HepG2 (cell line): Measurements from ENCODE around the gene PHF19. TPM values are rescaled to one million over a fixed set of nuclear protein-coding genes. Genes with fewer than 3 reads are reported as not detected.

ENCODE experiments used
- ATAC-seq: fragments of 200-7000 bp; cut with Tn5 transposase; 3 replicates; pipeline ENCODE4 v1.9.1; 2020; ENCODE audit warnings: mild to moderate bottlenecking, moderate library complexity
- BruUV-seq: library from RNA; stranded (reverse); fragments of 400-500 nt; replicated peaks from 2 replicates; lab custom pipeline; 2021; lab: Mats Ljungman, UMichigan
- CTCF ChIA-PET: fragments of 300-600 bp; formaldehyde crosslinking; extraction: SDS; loops from one replicate; lab custom pipeline; 2021; ENCODE audit warnings: low total read pairs, inconsistent platforms, low intra/inter-chr PET ratio; lab: Yijun Ruan, JAX
- POLR2A ChIA-PET: fragments of 350-600 bp; sonication (Branson Sonifier 250); formaldehyde crosslinking; loops from one replicate; lab custom pipeline; 2020; ENCODE audit warnings: antibody characterized with exemption, inconsistent platforms; lab: Yijun Ruan, JAX
- DNase-seq: peaks from one replicate; pipeline ENCODE4 v3.0.0-alpha.2; 2015; ENCODE audit warnings: low spot score
- FAIRE-seq: peaks from 3 replicates; lab custom pipeline; 2011; peaks lifted over from hg19 to GRCh38; lab: Jason Lieb, UNC
- H2AFZ ChIP-seq: one replicate; pipeline ENCODE4 v1.6.1; 2011; ENCODE audit warnings: low read length, inconsistent platforms
- H3K27ac ChIP-seq: fragments of 300-600 bp; 3 replicates; pipeline ENCODE4 v1.8.0; 2011; ENCODE audit warnings: mixed run types, mild to moderate bottlenecking, mixed read lengths, low read length, inconsistent platforms; ENCODE audit not compliant: insufficient read depth; ENCODE audit errors: extremely low read length
- H3K27me3 ChIP-seq, 2 experiments: fragments of 200-600 bp in 1 of 2; 2 replicates in 1 of 2; 3 replicates in 1 of 2; pipeline versions ENCODE4 v1.6.0 to v1.8.0; 2011; ENCODE audit warnings: low read length in 2 of 2, mild to moderate bottlenecking in 2 of 2, moderate library complexity in 2 of 2, inconsistent platforms in 1 of 2; ENCODE audit not compliant: insufficient read depth in 2 of 2, control insufficient read depth in 1 of 2
- H3K36me3 ChIP-seq, 2 experiments: fragments of 200-600 bp in 1 of 2; replicated peaks in 1 of 2; 2 replicates in 1 of 2; 3 replicates in 1 of 2; pipeline versions ENCODE4 v1.5.1 to v1.8.0; 2011; ENCODE audit warnings: low read length in 2 of 2, inconsistent platforms in 1 of 2; ENCODE audit not compliant: insufficient read depth in 2 of 2, control insufficient read depth in 1 of 2
- H3K4me1 ChIP-seq: 2 replicates; pipeline ENCODE4 v1.5.1; 2012; ENCODE audit warnings: low read length, inconsistent platforms; ENCODE audit not compliant: insufficient read depth
- H3K4me2 ChIP-seq: 2 replicates; pipeline ENCODE4 v1.6.0; 2011; ENCODE audit warnings: low read depth, low read length, inconsistent platforms
- H3K4me3 ChIP-seq, 3 experiments: fragments of 200-600 bp in 1 of 3; sonication (generic), shearing (Covaris generic) in 1 of 3; replicated peaks in 1 of 3; 2 replicates each; pipeline ENCODE4 v1.5.1; 2011 to 2016; ENCODE audit warnings: low read length in 3 of 3, inconsistent platforms in 2 of 3, low read depth in 2 of 3, mild to moderate bottlenecking in 2 of 3, control low read depth in 1 of 3, mixed read lengths in 1 of 3; ENCODE audit not compliant: insufficient read depth in 1 of 3
- H3K79me2 ChIP-seq: one replicate; pipeline ENCODE4 v1.6.1; 2011; ENCODE audit warnings: low read length, inconsistent platforms; ENCODE audit not compliant: insufficient read depth
- H3K9ac ChIP-seq: 2 replicates; pipeline ENCODE4 v1.6.0; 2011; ENCODE audit warnings: mild to moderate bottlenecking, low read depth, low read length, inconsistent platforms; ENCODE audit not compliant: insufficient read depth
- H3K9me3 ChIP-seq: 2 replicates; pipeline ENCODE4 v1.5.1; 2012; ENCODE audit warnings: mild to moderate bottlenecking, low read length
- H4K20me1 ChIP-seq: 2 replicates; pipeline ENCODE4 v1.6.0; 2011; ENCODE audit warnings: inconsistent platforms, mild to moderate bottlenecking, low read length, moderate library complexity; ENCODE audit not compliant: insufficient read depth
- EZH2 ChIP-seq: conservative IDR thresholded peaks from 2 replicates; pipeline ENCODE4 v1.6.1; 2012; ENCODE audit warnings: mild to moderate bottlenecking, low read depth, low read length, moderate library complexity
- PCBP2 ChIP-seq: fragments of 200-400 bp; formaldehyde crosslinking; optimal IDR thresholded peaks from 2 replicates; pipeline ENCODE3; 2018; ENCODE audit warnings: low read length, low read depth; ENCODE audit not compliant: poor library complexity, severe bottlenecking
- TMF1 ChIP-seq: sonication (generic); formaldehyde crosslinking; IDR thresholded peaks from 2 replicates; pipeline ENCODE4 v1.8.1; 2022; ENCODE audit warnings: low read depth, missing genetic modification reagents
- ZFP36L1 ChIP-seq: sonication (generic); formaldehyde crosslinking; IDR thresholded peaks from 2 replicates; pipeline ENCODE4 v1.8.0; 2022; ENCODE audit warnings: mild to moderate bottlenecking, missing genetic modification reagents, moderate library complexity
- ZNF343 ChIP-seq: sonication (generic); formaldehyde crosslinking; IDR thresholded peaks from 2 replicates; pipeline ENCODE4 v1.4.0; 2020; ENCODE audit warnings: mild to moderate bottlenecking, missing genetic modification reagents
- ZNF569 ChIP-seq: sonication (generic); formaldehyde crosslinking; IDR thresholded peaks from 2 replicates; pipeline ENCODE4 v1.5.0; 2020; ENCODE audit warnings: mild to moderate bottlenecking, missing genetic modification reagents, moderate library complexity, borderline replicate concordance
- ZNF615 ChIP-seq: sonication (generic); formaldehyde crosslinking; IDR thresholded peaks from 2 replicates; pipeline ENCODE4 v1.5.0; 2020; ENCODE audit warnings: mild to moderate bottlenecking, missing genetic modification reagents, borderline replicate concordance
- ZNF652 ChIP-seq: IDR thresholded peaks from 2 replicates; pipeline ENCODE4 v1.6.1; 2016; ENCODE audit warnings: low read depth, borderline replicate concordance
- ZNF687 ChIP-seq: sonication (generic); formaldehyde crosslinking; IDR thresholded peaks from 2 replicates; pipeline ENCODE4 v1.5.1; 2020; ENCODE audit warnings: mild to moderate bottlenecking, missing genetic modification reagents, moderate library complexity
- ZNF747 ChIP-seq: sonication (generic); formaldehyde crosslinking; IDR thresholded peaks from 2 replicates; pipeline ENCODE4 v1.8.1; 2023; ENCODE audit warnings: missing genetic modification reagents, mild to moderate bottlenecking, borderline replicate concordance
- WGBS: methylation state at CpG from one replicate; pipeline ENCODE4 v1.1.6; 2017; ENCODE audit warnings: low lambda C conversion rate; 5-methylcytosine and 5-hydroxymethylcytosine counted together
- in situ Hi-C: cut with HindIII; loops from 2 replicates; pipeline ENCODE4 v1.10.0; 2017; ENCODE audit warnings: low pct_unique_long_range_greater_than_20kb; ENCODE audit not compliant: extremely low pct_ligation_motif_present
- intact Hi-C: fragments of 100-400 bp; cut with micrococcal nuclease; formaldehyde crosslinking; loops from one replicate; pipeline ENCODE4 v1.10.0; 2022; ENCODE audit not compliant: unreplicated experiment
- polyA plus RNA-seq, 8 experiments: library from polyadenylated mRNA; depleted of rRNA in 3 of 8; stranded (reverse) in 7 of 8; unstranded in 1 of 8; fragments of >200 nt; fragmentation: Illumina TruSeq in 4 of 8; extraction: Trizol in 4 of 8; gene quantifications; 2 replicates each; pipeline versions ENCODE4 v1.2.1 to v1.2.3, GENCODE V29; 2011 to 2016; ENCODE audit warnings: low read depth in 4 of 8, missing spikeins in 1 of 8, mixed read lengths in 1 of 8; ENCODE audit not compliant: insufficient read depth in 1 of 8
- total RNA-seq, 5 experiments: library from RNA; depleted of rRNA; stranded (reverse); fragments of >200 nt; fragmentation: Illumina TruSeq; extraction: Trizol; gene quantifications; 2 replicates each; pipeline ENCODE4 v1.2.3, GENCODE V29; 2016; ENCODE audit warnings: low read depth in 1 of 5
- TF ChIP-seq, protein P1 (sequence below): sonication (generic); formaldehyde crosslinking; conservative IDR thresholded peaks from 2 replicates; pipeline ENCODE4 v1.5.0; 2020; ENCODE audit warnings: missing genetic modification reagents

Gene PHF19
- total and polyA plus RNA-seq, 2 of the 13 experiments (the other 11 are each of a cell fraction or from before 2014, with no cell fraction given), result 29.7 to 41.3 TPM

DNA sequence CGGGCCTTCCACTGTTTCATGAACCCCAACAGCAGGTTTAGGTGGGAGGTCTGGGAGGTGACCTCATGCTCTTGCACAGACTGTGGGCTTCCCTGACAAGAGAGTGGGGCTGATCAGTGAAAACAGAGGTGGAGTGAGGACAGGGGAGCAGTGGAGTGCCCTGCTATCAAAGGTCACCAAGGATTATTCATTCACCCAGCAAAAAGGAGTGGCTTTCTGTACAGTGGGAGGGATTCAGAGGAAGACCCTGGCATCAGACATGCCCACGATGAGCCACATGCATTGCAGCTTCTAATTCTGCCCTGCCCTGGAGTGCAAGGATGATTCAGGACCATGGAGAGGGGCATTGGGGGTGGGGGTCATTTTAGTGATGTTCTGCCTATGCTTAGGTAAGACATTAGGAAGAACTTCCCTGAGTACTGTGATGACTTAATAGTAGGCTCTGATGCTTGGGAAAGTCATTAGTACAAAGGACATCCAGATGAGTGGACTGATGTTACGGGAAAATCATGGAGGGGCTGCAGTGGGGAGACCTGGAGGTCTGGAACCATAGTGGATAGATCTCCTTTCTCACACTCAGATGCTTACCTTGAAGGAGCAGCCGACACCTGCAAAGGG, 36.8 kb upstream of the PHF19 start (continued):
- TF ChIP-seq PCBP2, result no peak

- no peak overlapping the region for H3K4me3 ChIP-seq
- TF ChIP-seq ZNF747 (CRISPR knock-in tag), result 0 out of 2 replicates have a peak, but pooled peaks have one; percentile 7
- no peak for TF ChIP-seq ZNF569 (CRISPR knock-in tag)
- no peak for TF ChIP-seq ZNF615
- no peak for TF ChIP-seq TMF1 (CRISPR knock-in tag)
- TF ChIP-seq ZNF687 (CRISPR knock-in tag), result peak; percentile 19; the same call in 1 of the 2 replicates
- TF ChIP-seq ZNF343 (CRISPR knock-in tag), result no peak
- TF ChIP-seq, protein P1, sequence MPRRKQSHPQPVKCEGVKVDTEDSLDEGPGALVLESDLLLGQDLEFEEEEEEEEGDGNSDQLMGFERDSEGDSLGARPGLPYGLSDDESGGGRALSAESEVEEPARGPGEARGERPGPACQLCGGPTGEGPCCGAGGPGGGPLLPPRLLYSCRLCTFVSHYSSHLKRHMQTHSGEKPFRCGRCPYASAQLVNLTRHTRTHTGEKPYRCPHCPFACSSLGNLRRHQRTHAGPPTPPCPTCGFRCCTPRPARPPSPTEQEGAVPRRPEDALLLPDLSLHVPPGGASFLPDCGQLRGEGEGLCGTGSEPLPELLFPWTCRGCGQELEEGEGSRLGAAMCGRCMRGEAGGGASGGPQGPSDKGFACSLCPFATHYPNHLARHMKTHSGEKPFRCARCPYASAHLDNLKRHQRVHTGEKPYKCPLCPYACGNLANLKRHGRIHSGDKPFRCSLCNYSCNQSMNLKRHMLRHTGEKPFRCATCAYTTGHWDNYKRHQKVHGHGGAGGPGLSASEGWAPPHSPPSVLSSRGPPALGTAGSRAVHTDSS, result no peak
- no peak for TF ChIP-seq EZH2
- no peak for TF ChIP-seq ZFP36L1 (CRISPR knock-in tag)
- TF ChIP-seq ZNF652 (CRISPR knock-in tag), result no peak
- POLR2A ChIA-PET, result no interaction called here
- no peaks in the 10 kb centered on the region for H3K36me3 ChIP-seq
- intact Hi-C loops (no loop called here), in situ Hi-C loops (no loop called here)
- no peak for DNase-seq
- H2AFZ ChIP-seq, result no peak overlapping the region
- H3K4me1 ChIP-seq, result 0 out of 2 replicates have a peak, but pooled peaks cover 12% of the 10 kb centered on the region
- CTCF ChIA-PET, result no interaction called here
- H3K9me3 ChIP-seq, result no peaks in the 10 kb centered on the region
- H3K9ac ChIP-seq, result no peak overlapping the region
- no peak for FAIRE-seq
- ATAC-seq, result peak; percentile 23
- no peak overlapping the region for H3K27ac ChIP-seq
- no peaks in the 10 kb centered on the region for H4K20me1 ChIP-seq
- H3K79me2 ChIP-seq, result no peaks in the 10 kb centered on the region
- H3K27me3 ChIP-seq, result no peaks in the 10 kb centered on the region
- no TSS peak for BruUV-seq
- 56% methylated on average over 13 of the region's 13 CpGs for WGBS
- H3K4me2 ChIP-seq, result no peak overlapping the region
Measured at GRCh38 chr9:120912958-120913646, 36.1 kb upstream of the PHF19 start.
